Fibroblast of skin of left biceps (primary cell): ENCODE data around the gene CACNA2D1.

Experiments used
- DNase-seq, 2 experiments: peaks; one replicate each; pipeline ENCODE4 v3.0.0-alpha.2; 2013; ENCODE audit warnings: low read depth in 2 of 2

CACNA2D1 gene

DNA sequence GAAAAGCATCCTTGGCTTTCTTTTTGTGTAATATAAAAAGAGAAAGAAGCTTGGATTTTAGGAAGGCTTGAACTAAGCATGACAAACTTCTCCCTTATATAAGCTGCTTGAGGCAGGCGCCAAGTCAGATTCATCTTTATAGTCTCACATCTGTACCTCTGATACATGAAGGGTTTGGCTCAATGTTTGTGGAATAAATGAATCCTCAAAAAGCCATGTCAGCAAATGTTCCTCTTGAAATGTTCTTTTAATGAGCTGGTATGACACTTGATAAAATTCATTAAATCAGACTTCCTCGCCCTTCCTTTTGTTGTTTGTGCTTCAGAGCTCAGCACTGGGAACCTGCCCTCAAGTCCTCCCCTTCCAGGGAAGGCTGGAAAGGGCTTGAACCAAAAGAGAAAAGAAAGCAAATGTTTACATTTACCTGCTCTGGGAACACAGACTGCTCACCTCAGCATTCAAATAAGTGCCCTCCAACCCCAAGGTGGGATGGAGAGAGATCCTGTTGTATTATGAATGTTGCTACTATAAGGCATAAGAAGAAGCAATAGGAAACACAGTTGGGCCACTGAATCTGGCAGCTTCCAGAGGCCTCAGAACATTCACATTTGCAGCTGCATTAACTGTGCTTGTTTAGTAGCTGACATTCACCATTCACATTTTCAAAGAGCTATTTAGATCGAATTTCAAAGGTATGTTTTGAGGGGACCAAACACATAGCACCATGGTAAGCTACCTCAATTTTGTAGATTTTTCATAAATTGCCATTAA is 212.6 kb downstream of the CACNA2D1 start:
- no peak for DNase-seq

- DNase-seq: no peak
These were observed 214.4 kb downstream of the CACNA2D1 start for GRCh38 chr7:82229164-82229563.

GRCh38 chr7:82226191-82226590 is 217.4 kb downstream of the CACNA2D1 start:
- no peak for DNase-seq

DNA sequence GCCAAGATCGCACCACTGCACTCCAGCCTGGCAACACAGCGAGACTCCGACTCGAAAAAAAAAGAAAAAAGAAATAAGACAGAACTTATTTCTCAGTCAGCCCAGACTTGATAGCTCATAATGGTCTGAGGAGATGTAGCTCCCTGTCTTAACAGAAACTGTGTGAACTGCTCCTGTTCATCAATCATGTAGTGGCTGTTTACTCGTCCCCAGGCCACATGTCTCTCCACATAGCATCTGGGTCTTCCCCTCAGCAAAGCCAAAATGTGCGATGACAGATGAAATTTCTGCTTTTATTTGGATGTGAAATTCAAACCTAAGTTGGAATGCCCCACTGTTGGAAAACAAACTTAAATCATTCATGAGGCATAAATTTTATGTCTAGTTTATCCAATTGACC is 219.0 kb downstream of the CACNA2D1 start:
- no peak for DNase-seq

- DNase-seq: no peak
These were observed 220.0 kb downstream of the CACNA2D1 start for GRCh38 chr7:82223580-82223979.

DNA sequence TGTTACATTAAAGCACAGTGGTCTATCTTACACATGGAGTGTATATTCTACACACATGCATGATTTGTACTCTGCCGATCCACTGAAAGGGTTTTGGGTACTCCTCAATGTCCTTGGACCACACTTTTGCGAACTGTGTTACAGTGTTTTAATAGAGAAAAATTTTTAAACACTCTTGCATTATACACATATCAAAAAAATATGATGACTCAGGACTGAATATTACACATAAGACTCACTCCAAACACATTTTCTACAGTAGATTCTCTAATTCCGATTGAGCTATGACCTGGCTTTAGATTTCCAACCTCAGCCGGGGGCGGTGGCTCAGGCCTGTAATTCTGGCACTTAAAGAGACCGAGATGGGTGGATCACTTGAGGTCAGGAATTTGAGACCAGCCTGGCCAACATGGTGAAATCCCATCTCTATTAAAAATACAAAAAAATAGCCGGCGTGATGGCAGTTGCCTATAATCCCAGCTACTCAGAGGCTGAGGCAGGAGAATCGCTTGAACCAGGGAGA is 222.4 kb downstream of the CACNA2D1 start:
- DNase-seq: no peak

DNA sequence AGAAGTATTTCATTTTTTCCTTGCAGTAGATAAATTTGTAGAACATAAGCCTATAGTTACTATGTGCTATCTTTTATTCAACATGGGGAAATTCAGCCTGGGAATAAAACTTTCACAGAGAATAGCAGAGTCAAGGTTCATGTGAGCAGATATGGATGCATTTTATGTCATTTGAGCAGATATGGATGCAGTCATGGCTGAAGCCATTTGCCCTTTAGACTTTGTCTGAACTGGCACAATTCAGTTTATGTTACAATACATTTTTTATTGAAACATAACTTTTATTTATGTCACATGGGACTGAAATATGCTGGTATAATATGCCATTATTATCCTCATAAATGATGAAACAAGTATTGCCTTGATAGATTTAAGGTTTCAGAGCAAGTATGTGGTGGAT is 231.1 kb downstream of the CACNA2D1 start:
- no peak for DNase-seq

GRCh38 chr7:82211333-82211732 is 232.2 kb downstream of the CACNA2D1 start:
- DNase-seq: no peak

DNA sequence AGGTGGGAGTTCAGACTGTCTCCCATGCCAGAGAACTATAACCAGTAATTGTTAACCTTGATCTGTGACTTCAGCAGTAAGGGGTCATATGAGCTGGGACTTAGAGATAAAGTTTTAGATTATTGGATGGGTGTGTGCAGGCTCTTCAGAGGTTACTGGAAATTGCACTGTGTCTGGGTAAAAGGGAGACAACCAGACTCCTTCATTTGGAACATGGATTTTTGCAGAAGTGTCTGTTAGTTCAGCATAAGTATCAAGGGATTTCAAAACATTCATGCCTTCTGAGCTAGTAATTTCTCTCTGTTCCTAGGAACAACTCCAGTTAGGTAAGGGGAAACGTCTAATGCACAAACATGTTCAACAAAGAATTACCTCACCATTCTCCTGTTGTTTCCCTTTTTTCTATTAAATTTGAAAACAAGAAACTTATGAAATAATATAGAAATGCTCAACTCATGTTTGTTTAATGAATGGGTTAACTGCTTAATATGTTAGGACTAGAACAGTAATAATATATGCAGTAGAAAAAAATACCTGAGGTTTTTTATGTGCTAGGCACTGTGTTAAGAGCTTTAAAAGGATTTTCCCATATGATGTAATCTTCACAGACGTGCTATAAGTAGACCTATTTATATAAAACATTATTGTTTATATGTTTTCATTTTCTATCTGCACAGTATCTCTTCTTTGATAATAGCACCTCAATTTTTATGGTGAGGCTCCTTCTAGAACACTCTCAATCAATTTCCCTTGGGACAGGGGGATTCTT is 233.0 kb downstream of the CACNA2D1 start:
- no peak for DNase-seq

GRCh38 chr7:82209179-82209747 is 234.3 kb downstream of the CACNA2D1 start:
- DNase-seq: no peak

DNA sequence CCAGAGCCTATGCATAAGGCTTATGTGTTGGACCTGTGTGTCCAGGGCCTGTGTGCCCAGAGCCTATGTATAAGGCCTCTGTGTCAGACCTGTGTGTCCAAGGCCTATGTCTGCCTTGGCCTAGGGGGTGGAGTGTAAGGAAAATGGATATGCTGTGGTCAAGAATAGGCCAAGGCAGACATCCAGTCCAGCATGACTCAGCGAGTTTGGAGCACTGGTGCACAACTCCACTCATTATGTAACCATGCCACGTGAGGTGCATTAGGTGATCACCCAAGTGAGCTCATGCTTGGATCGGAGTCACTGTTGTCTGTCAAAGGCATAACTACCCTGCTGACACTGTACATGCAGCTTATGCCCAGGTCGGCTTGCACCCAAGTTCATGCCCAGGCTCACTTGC is 238.9 kb downstream of the CACNA2D1 start:
- DNase-seq: no peak

- no peak for DNase-seq
These were observed 240.6 kb downstream of the CACNA2D1 start for GRCh38 chr7:82202965-82203364.

GRCh38 chr7:82202107-82202506 is 241.5 kb downstream of the CACNA2D1 start:
- no peak for DNase-seq

DNA sequence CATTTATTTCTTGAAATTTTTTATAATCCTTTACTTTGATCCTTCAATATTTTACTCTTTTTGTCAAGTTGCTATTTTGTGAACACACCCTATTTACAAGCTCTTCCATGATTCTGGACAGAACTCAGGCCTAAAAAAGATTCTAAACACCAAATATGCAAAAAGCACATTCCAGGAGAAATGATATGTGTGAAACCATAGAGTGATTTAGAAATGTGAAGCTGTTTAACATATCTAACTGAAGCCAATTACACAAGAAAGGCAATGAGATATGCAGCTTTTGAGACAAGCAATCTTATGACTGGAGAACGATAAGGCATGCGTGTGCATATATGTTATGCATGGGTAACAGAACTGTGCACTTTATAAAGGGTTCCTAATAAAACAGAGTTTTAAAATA is 243.0 kb downstream of the CACNA2D1 start:
- no peak for DNase-seq

GRCh38 chr7:82194016-82194643 is 249.4 kb downstream of the CACNA2D1 start:
- no peak for DNase-seq

GRCh38 chr7:82188636-82189035 is 254.9 kb downstream of the CACNA2D1 start:
- DNase-seq: no peak

DNA sequence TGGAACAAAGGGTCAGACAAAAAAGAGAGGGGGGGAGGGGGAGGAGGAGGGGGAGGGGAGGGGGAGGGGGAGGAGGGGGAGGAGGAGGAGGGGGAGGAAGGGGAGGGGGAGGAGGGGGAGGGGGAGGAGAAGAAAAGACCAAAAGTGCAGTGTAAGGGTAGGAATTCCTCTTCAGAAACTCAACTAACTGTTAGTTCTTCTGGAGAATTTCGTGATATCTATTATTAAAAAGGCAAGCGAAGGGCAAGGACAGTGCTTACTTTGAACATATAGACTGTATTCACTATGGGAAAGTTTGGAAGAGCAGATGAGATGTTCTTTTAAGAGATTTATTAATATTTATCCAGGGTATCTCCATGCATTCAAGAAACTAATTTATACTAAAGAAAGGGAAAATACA is 258.1 kb downstream of the CACNA2D1 start:
- no peak for DNase-seq

DNA sequence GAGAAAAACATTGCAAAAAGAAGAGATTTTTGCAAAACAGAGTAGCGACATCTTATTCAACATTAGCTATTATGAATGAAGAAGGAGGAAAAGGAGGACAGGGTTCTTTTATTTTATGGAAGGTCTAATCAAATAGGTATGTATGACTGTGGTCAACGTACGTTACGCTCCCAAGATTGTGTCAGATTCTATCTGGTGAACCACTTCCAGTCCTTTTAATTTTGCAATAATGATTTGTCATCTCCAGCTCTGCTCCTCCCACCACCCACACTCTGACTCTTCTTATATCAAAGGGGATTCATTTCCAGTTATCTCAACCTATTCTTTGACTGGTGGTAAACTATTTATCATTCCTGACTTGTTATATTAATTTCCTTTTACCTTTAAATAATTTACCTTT is 259.9 kb downstream of the CACNA2D1 start:
- DNase-seq: no peak

- no peak for DNase-seq
These were observed 264.3 kb downstream of the CACNA2D1 start for GRCh38 chr7:82179311-82179710.

GRCh38 chr7:82175319-82175718 is 268.3 kb downstream of the CACNA2D1 start:
- no peak for DNase-seq

GRCh38 chr7:82173400-82174021 is 270.1 kb downstream of the CACNA2D1 start:
- no peak for DNase-seq

DNA sequence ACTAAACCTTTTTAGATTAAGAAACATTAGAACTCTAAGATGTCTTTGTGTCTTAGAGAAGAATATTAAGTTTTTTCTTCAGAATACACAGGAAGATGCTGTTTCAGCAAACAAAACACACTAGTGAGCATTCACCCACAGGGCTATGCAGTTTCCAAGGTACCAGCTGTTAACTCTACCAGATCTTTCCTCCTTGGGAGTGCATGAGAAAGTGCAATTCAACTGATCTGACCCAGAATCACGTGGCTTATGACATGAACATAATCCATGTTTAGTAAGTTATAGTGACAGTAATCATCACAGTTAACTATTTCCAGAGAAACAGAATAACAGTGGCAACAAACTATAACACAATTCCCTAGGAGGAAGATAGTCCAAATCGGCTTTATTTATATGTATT is 270.7 kb downstream of the CACNA2D1 start:
- DNase-seq: no peak
